Esophagus muscularis mucosa (tissue), 4 donors: ENCODE measurements around the gene DAB2IP. TPM values are rescaled to one million over a fixed set of nuclear protein-coding genes. Genes with fewer than 3 reads are reported as not detected.

Source experiments
- DNase-seq: peaks from one replicate; pipeline ENCODE4 v3.0.0-alpha.2; 2017; ENCODE audit errors: extremely low spot score
- H3K27ac ChIP-seq, 4 donors: fragments of 200-600 bp; sonication (generic); replicated peaks in 1 of 4; 1 replicate in 3 of 4; 2 replicates in 1 of 4; pipeline ENCODE4 v1.5.1; 2016 to 2019; ENCODE audit warnings: mild to moderate bottlenecking in 1 of 4
- H3K27me3 ChIP-seq, 4 donors: fragments of 200-600 bp; sonication (generic); one replicate each; pipeline versions ENCODE4 v1.5.1 to v1.6.0; 2016 to 2019
- H3K36me3 ChIP-seq, 4 donors: fragments of 200-600 bp; sonication (generic); one replicate each; pipeline ENCODE4 v1.5.1; 2016 to 2019
- H3K4me1 ChIP-seq, 4 donors: fragments of 200-600 bp; sonication (generic); one replicate each; pipeline ENCODE4 v1.5.1; 2016 to 2019
- H3K4me3 ChIP-seq, 4 donors: fragments of 200-600 bp; sonication (generic); 1 replicate in 2 of 4; 2 replicates in 2 of 4; pipeline ENCODE4 v1.5.1; 2016 to 2019; ENCODE audit warnings: mild to moderate bottlenecking in 4 of 4, moderate library complexity in 1 of 4
- H3K9me3 ChIP-seq, 4 donors: fragments of 200-600 bp; sonication (generic); 1 replicate in 3 of 4; 2 replicates in 1 of 4; pipeline ENCODE4 v1.5.1; 2016 to 2019
- EP300 ChIP-seq: sonication (generic); formaldehyde crosslinking; IDR thresholded peaks from one replicate; pipeline ENCODE4 v1.6.1; 2017; ENCODE audit warnings: antibody characterized with exemption
- POLR2A ChIP-seq: fragments of 450-650 bp; IDR thresholded peaks from one replicate; pipeline ENCODE4 v1.6.1; 2017; ENCODE audit warnings: antibody characterized with exemption, moderate library complexity, mild to moderate bottlenecking, low read depth
- POLR2AphosphoS5 ChIP-seq, 2 donors: sonication (generic); formaldehyde crosslinking; IDR thresholded peaks; one replicate each; pipeline ENCODE4 v1.6.1; 2017; ENCODE audit warnings: antibody characterized with exemption in 2 of 2
- WGBS: methylation state at CpG from one replicate; pipeline ENCODE4 v1.1.5; 2018; 5-methylcytosine and 5-hydroxymethylcytosine counted together
- intact Hi-C: fragments of 100-400 bp; cut with DNase I; formaldehyde crosslinking; loops from one replicate; pipeline ENCODE4 v1.15.1; 2023
- total RNA-seq, 4 donors: library from RNA; depleted of rRNA; stranded (reverse); fragments of >200 nt; gene quantifications; one replicate each; pipeline versions ENCODE4 v1.1.0 to v1.2.1, GENCODE V29; 2016
- TF ChIP-seq, protein P1 (sequence below), 3 experiments: fragments of 200-600 bp in 2 of 3; fragments of 450-650 bp in 1 of 3; sonication (generic) in 2 of 3; IDR thresholded peaks; one replicate each; pipeline ENCODE4 v1.5.1; 2017 to 2019; ENCODE audit warnings: antibody characterized with exemption in 3 of 3, mild to moderate bottlenecking in 2 of 3, moderate library complexity in 1 of 3

DAB2IP gene
- total RNA-seq, 4 donors from 2014 or later = 41.7 to 102 (median 62.4) TPM

DNA sequence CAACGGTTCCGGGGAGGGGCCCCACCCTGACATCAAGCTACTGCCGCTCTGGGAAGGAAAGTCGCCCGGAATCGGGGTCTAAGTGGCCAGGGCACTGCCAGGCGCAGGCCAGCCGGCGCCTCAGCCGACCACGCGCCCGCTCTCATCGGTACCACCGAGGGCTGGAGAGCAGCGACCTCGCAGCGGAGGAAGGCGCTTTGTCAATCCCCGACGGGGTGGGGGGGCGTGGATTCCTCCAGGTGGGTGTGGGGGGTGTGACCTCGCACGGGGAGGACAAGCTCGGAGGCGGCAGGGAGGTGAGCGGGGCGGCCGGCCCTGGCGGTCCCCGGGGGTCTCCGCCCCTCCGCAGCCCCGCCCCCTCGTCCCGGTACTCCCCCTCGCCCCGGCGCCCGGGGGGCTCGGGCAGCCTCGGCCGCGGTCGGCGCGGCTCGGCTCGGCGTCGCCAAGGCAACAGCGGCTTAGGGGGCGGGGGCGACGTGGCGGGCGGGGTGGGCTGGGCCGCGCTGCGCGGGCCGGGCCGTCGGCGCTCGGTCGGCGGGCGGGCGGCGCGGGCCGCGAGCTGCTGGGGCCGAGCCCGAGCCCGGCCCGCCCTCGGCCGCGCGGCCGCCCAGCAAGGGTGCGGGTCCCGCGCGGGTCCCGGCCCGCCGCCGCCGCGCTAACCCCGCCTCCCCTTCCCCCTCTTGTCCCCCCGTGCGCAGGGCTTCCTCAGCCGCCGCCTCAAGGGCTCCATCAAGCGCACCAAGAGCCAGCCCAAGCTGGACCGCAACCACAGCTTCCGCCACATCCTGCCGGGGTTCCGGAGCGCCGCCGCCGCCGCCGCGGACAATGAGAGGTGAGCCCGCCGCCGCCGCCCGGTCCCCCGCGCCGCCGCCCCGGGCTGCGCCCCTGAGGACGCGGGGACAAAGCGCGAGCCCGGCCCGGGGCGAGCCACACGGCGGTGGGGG, 47.5 kb downstream of the DAB2IP start:
- TF ChIP-seq POLR2AphosphoS5 (IDR thresholded peaks at IDR 0.05) (no peak), EP300 (no peak), POLR2A (no peak)
- TF ChIP-seq, protein P1, sequence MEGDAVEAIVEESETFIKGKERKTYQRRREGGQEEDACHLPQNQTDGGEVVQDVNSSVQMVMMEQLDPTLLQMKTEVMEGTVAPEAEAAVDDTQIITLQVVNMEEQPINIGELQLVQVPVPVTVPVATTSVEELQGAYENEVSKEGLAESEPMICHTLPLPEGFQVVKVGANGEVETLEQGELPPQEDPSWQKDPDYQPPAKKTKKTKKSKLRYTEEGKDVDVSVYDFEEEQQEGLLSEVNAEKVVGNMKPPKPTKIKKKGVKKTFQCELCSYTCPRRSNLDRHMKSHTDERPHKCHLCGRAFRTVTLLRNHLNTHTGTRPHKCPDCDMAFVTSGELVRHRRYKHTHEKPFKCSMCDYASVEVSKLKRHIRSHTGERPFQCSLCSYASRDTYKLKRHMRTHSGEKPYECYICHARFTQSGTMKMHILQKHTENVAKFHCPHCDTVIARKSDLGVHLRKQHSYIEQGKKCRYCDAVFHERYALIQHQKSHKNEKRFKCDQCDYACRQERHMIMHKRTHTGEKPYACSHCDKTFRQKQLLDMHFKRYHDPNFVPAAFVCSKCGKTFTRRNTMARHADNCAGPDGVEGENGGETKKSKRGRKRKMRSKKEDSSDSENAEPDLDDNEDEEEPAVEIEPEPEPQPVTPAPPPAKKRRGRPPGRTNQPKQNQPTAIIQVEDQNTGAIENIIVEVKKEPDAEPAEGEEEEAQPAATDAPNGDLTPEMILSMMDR (IDR thresholded peaks at IDR 0.05) = no peak
- intact Hi-C loops = loop anchor here (5.0 kb wide), 2 partner anchors 58 to 152 kb away; no protein-coding TSS in a partner anchor
- Histone ChIP-seq H3K9me3 (no peaks in the 10 kb centered on the region), H3K27ac (peak overlapping the region; percentile 45 to 67 (median 64)), H3K36me3 (peaks cover 0 to 3% (median 0%) of the 10 kb centered on the region in 4 donors), H3K27me3 (no peaks in the 10 kb centered on the region), H3K4me1 (peaks cover 38 to 53% (median 41%) of the 10 kb centered on the region in 4 donors), H3K4me3 (peak overlapping the region; percentile 55 to 67 (median 64))
- 20% methylated on average over 1 of the region's 130 CpGs for WGBS
- no peak for DNase-seq

DNA sequence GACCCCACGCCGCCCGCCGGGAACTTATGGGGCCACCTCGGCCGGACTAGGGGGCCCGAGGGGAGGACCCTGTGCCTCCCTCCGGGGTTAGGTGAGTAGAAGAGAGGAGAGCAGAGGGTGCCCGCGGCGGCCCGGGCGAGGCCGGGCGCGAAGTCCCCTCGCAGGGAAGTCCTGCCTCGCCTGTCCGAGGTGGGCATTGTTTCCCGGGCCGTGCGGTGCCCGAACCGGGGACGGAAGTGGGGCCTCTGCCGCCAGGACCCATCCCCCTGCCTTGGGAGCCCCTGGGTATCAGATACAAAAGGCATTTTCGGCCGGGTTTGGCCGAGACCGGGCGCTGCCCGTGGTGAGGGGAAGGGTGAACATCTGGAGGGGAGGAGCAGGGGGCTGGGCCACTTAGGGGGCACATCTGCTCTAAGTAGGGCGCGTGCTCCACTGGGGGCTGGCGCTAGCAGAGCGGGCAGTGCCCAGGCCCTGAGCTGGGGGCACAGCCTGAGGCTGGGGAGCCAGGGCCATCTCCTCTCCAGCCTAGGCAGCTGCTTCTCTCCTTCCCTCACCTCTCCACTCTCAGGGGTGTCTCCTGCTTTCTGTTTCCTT, 48.2 kb downstream of the DAB2IP start:
- Histone ChIP-seq H3K4me1 (peaks cover 38 to 59% (median 41%) of the 10 kb centered on the region in 4 donors), H3K4me3 (peak overlapping the region; percentile 55 to 67 (median 64)), H3K27me3 (no peaks in the 10 kb centered on the region), H3K9me3 (no peaks in the 10 kb centered on the region), H3K27ac (peak overlapping the region; percentile 45 to 67 (median 64)), H3K36me3 (peaks cover 0 to 3% (median 0%) of the 10 kb centered on the region in 4 donors)
- TF ChIP-seq, protein P1 (IDR thresholded peaks at IDR 0.05) = no peak
- TF ChIP-seq POLR2A (no peak), POLR2AphosphoS5 (IDR thresholded peaks at IDR 0.05) (no peak), EP300 (no peak)
- WGBS = no CpG with 5 or more reads among the region's 36 CpGs
- intact Hi-C loops = loop anchor here (5.0 kb wide), 2 partner anchors 58 to 152 kb away; no protein-coding TSS in a partner anchor
- DNase-seq = no peak

DNA sequence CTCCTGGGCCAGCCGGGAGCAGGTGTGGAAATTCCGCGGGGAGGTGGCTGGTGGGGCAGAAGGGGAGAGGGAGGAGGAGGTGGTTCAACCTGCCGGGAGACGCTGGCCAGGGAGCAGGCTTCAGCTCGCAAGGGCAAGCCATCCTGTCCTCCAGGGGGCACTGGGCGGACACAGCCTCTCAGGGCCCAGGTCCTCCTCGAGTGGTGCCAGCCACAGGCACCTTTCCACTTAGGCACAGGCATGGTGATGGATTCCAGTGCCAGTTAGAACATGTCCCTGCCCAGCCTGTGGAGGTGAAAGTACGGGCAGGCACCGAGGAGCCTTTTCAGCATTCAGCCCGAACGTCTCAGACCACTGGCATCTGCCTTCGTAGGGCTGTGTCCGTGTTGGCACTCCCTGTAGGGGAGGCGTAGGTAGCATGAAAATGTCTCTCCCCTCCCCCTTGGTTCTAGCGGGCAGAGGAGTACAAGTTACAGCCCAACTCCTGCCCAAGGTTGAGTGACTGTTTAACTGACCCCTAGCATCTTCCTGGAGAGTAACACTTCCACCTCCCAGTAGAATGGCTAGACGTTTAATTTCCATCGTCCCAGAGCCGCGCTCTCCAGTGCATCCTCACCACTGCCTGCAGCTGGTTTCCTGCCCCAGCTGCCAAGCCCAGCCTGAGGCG, 48.9 kb downstream of the DAB2IP start:
- peak overlapping the region; percentile 55 to 67 (median 64) for H3K4me3 ChIP-seq
- H3K4me1 ChIP-seq = peaks cover 38 to 66% (median 41%) of the 10 kb centered on the region in 4 donors
- H3K27ac ChIP-seq = peak overlapping the region; percentile 45 to 67 (median 64)
- H3K27me3 ChIP-seq = no peaks in the 10 kb centered on the region
- intact Hi-C loops = no loop called here
- 36% methylated on average over 18 of the region's 21 CpGs for WGBS
- H3K36me3 ChIP-seq = peaks cover 0 to 3% (median 0%) of the 10 kb centered on the region in 4 donors
- DNase-seq = no peak
- no peaks in the 10 kb centered on the region for H3K9me3 ChIP-seq
- TF ChIP-seq POLR2AphosphoS5 (IDR thresholded peaks at IDR 0.05) (no peak), EP300 (no peak), POLR2A (no peak)
- TF ChIP-seq, protein P1 (IDR thresholded peaks at IDR 0.05) = peak; percentile 44 to 61 (median 46)

DNA sequence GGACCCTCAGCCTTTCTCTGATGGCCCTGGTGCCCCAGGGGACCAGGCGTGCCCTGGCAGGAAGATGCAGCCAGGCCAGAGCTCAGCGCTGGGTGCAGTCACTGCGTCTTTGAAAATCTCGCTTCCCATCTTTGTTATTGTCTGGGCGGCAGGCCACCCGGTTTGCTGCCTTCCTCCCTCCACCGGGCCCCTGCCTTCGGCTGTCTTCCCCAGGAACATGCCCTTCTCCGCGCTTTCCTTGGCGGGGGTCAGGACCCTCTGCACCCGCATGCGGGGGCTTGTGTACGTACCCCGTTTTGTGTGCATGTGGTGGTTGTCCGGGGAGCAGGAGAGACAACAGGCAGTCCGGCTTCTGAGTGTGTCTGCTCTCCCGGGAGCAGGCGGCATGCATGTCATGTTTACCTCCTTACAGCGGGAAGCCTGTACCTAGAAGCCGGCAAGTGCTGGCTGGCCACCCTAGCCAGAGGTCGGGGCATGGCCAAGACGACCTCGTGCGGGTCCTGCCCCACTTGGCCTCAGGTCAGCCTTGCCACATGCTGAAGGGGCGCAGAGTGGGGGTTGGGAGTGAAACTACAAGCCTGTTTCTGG, 49.5 kb downstream of the DAB2IP start:
- peak overlapping the region; percentile 18 to 67 (median 58) for H3K4me3 ChIP-seq
- DNase-seq = no peak
- H3K27me3 ChIP-seq = no peaks in the 10 kb centered on the region
- 47% methylated on average over 25 of the region's 26 CpGs for WGBS
- H3K4me1 ChIP-seq = peaks cover 38 to 70% (median 41%) of the 10 kb centered on the region in 4 donors
- TF ChIP-seq POLR2AphosphoS5 (IDR thresholded peaks at IDR 0.05) = no peak
- TF ChIP-seq, protein P1 (IDR thresholded peaks at IDR 0.05) = no peak
- no peak for TF ChIP-seq POLR2A
- no peak for TF ChIP-seq EP300
- H3K27ac ChIP-seq = peak overlapping the region; percentile 45 to 67 (median 64)
- H3K36me3 ChIP-seq = peaks cover 0 to 3% (median 0%) of the 10 kb centered on the region in 4 donors
- intact Hi-C loops = no loop called here
- H3K9me3 ChIP-seq = no peaks in the 10 kb centered on the region
